ENCODE results near the gene CPZ. TPM values are rescaled to one million over a fixed set of nuclear protein-coding genes. Genes with fewer than 3 reads are reported as not detected.

The CPZ gene
- total and polyA plus RNA-seq, 2 donors, result 0.94 to 4.4 TPM

- H3K4me3 ChIP-seq (ENCODE audit: low read length in 2 of 2), result no peak overlapping the region
- peaks cover 5 to 16% of the 10 kb centered on the region in 2 donors for H3K27me3 ChIP-seq (ENCODE audit: control insufficient read depth in 2 of 2, insufficient read depth in 1 of 2, low read length in 1 of 2)
- DNase-seq (ENCODE audit: low read depth in 6 of 9, low spot score in 9 of 9), result no peak
- no peaks in the 10 kb centered on the region for H3K9me3 ChIP-seq (ENCODE audit: control insufficient read depth in 2 of 2, insufficient read depth in 1 of 2, low read length in 1 of 2)
- WGBS, result 85% methylated on average over 19 of the region's 19 CpGs
- no peaks in the 10 kb centered on the region for H3K4me1 ChIP-seq (ENCODE audit: control insufficient read depth in 2 of 2, insufficient read depth in 2 of 2, low read length in 2 of 2)
- H3K36me3 ChIP-seq (ENCODE audit: control insufficient read depth in 2 of 2, insufficient read depth in 2 of 2, low read length in 1 of 2), result no peaks in the 10 kb centered on the region
- H3K27ac ChIP-seq (ENCODE audit: low read depth in 1 of 2, low read length in 1 of 2), result no peak overlapping the region
These were observed 6.0 kb downstream of the CPZ start for GRCh38 chr4:8598391-8599090.

DNA sequence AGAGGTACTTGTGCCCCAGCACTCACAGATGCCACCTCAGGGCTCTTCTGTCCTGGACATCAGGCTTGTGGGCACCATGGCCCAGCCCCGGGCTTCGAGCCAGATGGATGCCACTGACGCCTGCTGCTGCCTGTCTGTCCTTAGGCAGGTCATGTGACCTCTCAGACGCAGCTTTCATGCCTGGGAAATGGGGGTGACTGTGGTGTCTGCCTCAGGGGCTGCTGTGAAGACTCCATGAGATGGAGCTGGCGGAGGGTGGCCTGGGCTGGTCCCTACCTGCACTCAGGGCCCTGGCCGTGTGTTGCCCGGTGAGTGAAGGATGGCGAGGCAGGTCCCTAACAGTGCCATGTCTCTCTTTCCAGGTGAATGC is 6.5 kb downstream of the CPZ start:
- Histone ChIP-seq H3K9me3 (ENCODE audit: control insufficient read depth in 2 of 2, insufficient read depth in 1 of 2, low read length in 1 of 2) (no peaks in the 10 kb centered on the region), H3K4me3 (ENCODE audit: low read length in 2 of 2) (no peak overlapping the region), H3K27ac (ENCODE audit: low read depth in 1 of 2, low read length in 1 of 2) (no peak overlapping the region), H3K27me3 (ENCODE audit: control insufficient read depth in 2 of 2, insufficient read depth in 1 of 2, low read length in 1 of 2) (peaks cover 0 to 11% of the 10 kb centered on the region in 2 donors), H3K36me3 (ENCODE audit: control insufficient read depth in 2 of 2, insufficient read depth in 2 of 2, low read length in 1 of 2) (no peaks in the 10 kb centered on the region), H3K4me1 (ENCODE audit: control insufficient read depth in 2 of 2, insufficient read depth in 2 of 2, low read length in 2 of 2) (no peaks in the 10 kb centered on the region)
- 93% methylated on average over 8 of the region's 8 CpGs for WGBS
- DNase-seq (ENCODE audit: low read depth in 6 of 9, low spot score in 9 of 9), result no peak

- Histone ChIP-seq H3K4me3 (ENCODE audit: low read length in 2 of 2) (no peak overlapping the region), H3K9me3 (ENCODE audit: control insufficient read depth in 2 of 2, insufficient read depth in 1 of 2, low read length in 1 of 2) (no peaks in the 10 kb centered on the region), H3K4me1 (ENCODE audit: control insufficient read depth in 2 of 2, insufficient read depth in 2 of 2, low read length in 2 of 2) (no peaks in the 10 kb centered on the region), H3K36me3 (ENCODE audit: control insufficient read depth in 2 of 2, insufficient read depth in 2 of 2, low read length in 1 of 2) (no peaks in the 10 kb centered on the region), H3K27me3 (ENCODE audit: control insufficient read depth in 2 of 2, insufficient read depth in 1 of 2, low read length in 1 of 2) (peaks cover 0 to 7% of the 10 kb centered on the region in 2 donors), H3K27ac (ENCODE audit: low read depth in 1 of 2, low read length in 1 of 2) (no peak overlapping the region)
- 74% methylated on average over 9 of the region's 9 CpGs for WGBS
- DNase-seq (ENCODE audit: low read depth in 6 of 9, low spot score in 9 of 9), result no peak
These were observed 7.1 kb downstream of the CPZ start for GRCh38 chr4:8599657-8600056.

GRCh38 chr4:8600266-8600665 is 7.7 kb downstream of the CPZ start:
- no peaks in the 10 kb centered on the region for H3K36me3 ChIP-seq (ENCODE audit: control insufficient read depth in 2 of 2, insufficient read depth in 2 of 2, low read length in 1 of 2)
- H3K4me3 ChIP-seq (ENCODE audit: low read length in 2 of 2), result no peak overlapping the region
- 92% methylated on average over 13 of the region's 13 CpGs for WGBS
- peaks cover 0 to 7% of the 10 kb centered on the region in 2 donors for H3K27me3 ChIP-seq (ENCODE audit: control insufficient read depth in 2 of 2, insufficient read depth in 1 of 2, low read length in 1 of 2)
- DNase-seq (ENCODE audit: low read depth in 6 of 9, low spot score in 9 of 9), result no peak
- no peaks in the 10 kb centered on the region for H3K9me3 ChIP-seq (ENCODE audit: control insufficient read depth in 2 of 2, insufficient read depth in 1 of 2, low read length in 1 of 2)
- H3K27ac ChIP-seq (ENCODE audit: low read depth in 1 of 2, low read length in 1 of 2), result no peak overlapping the region
- no peaks in the 10 kb centered on the region for H3K4me1 ChIP-seq (ENCODE audit: control insufficient read depth in 2 of 2, insufficient read depth in 2 of 2, low read length in 2 of 2)

GRCh38 chr4:8600686-8601085 is 8.1 kb downstream of the CPZ start:
- WGBS, result 90% methylated on average over 12 of the region's 12 CpGs
- Histone ChIP-seq H3K27me3 (ENCODE audit: control insufficient read depth in 2 of 2, insufficient read depth in 1 of 2, low read length in 1 of 2) (peaks cover 0 to 7% of the 10 kb centered on the region in 2 donors), H3K4me1 (ENCODE audit: control insufficient read depth in 2 of 2, insufficient read depth in 2 of 2, low read length in 2 of 2) (no peaks in the 10 kb centered on the region), H3K9me3 (ENCODE audit: control insufficient read depth in 2 of 2, insufficient read depth in 1 of 2, low read length in 1 of 2) (no peaks in the 10 kb centered on the region), H3K27ac (ENCODE audit: low read depth in 1 of 2, low read length in 1 of 2) (no peak overlapping the region), H3K36me3 (ENCODE audit: control insufficient read depth in 2 of 2, insufficient read depth in 2 of 2, low read length in 1 of 2) (no peaks in the 10 kb centered on the region), H3K4me3 (ENCODE audit: low read length in 2 of 2) (no peak overlapping the region)
- no peak for DNase-seq (ENCODE audit: low read depth in 6 of 9, low spot score in 9 of 9)

GRCh38 chr4:8601086-8601485 is 8.5 kb downstream of the CPZ start:
- WGBS, result 97% methylated on average over 23 of the region's 23 CpGs
- Histone ChIP-seq H3K9me3 (ENCODE audit: control insufficient read depth in 2 of 2, insufficient read depth in 1 of 2, low read length in 1 of 2) (no peaks in the 10 kb centered on the region), H3K4me3 (ENCODE audit: low read length in 2 of 2) (no peak overlapping the region), H3K36me3 (ENCODE audit: control insufficient read depth in 2 of 2, insufficient read depth in 2 of 2, low read length in 1 of 2) (no peaks in the 10 kb centered on the region), H3K4me1 (ENCODE audit: control insufficient read depth in 2 of 2, insufficient read depth in 2 of 2, low read length in 2 of 2) (no peaks in the 10 kb centered on the region), H3K27ac (ENCODE audit: low read depth in 1 of 2, low read length in 1 of 2) (no peak overlapping the region), H3K27me3 (ENCODE audit: control insufficient read depth in 2 of 2, insufficient read depth in 1 of 2, low read length in 1 of 2) (peaks cover 0 to 7% of the 10 kb centered on the region in 2 donors)
- no peak for DNase-seq (ENCODE audit: low read depth in 6 of 9, low spot score in 9 of 9)

GRCh38 chr4:8601556-8601955 is 9.0 kb downstream of the CPZ start:
- Histone ChIP-seq H3K4me1 (ENCODE audit: control insufficient read depth in 2 of 2, insufficient read depth in 2 of 2, low read length in 2 of 2) (no peaks in the 10 kb centered on the region), H3K27ac (ENCODE audit: low read depth in 1 of 2, low read length in 1 of 2) (no peak overlapping the region), H3K36me3 (ENCODE audit: control insufficient read depth in 2 of 2, insufficient read depth in 2 of 2, low read length in 1 of 2) (no peaks in the 10 kb centered on the region), H3K4me3 (ENCODE audit: low read length in 2 of 2) (no peak overlapping the region), H3K9me3 (ENCODE audit: control insufficient read depth in 2 of 2, insufficient read depth in 1 of 2, low read length in 1 of 2) (no peaks in the 10 kb centered on the region), H3K27me3 (ENCODE audit: control insufficient read depth in 2 of 2, insufficient read depth in 1 of 2, low read length in 1 of 2) (peaks cover 0 to 7% of the 10 kb centered on the region in 2 donors)
- 92% methylated on average over 10 of the region's 10 CpGs for whole genome bisulfite sequencing
- no peak for DNase-seq (ENCODE audit: low read depth in 6 of 9, low spot score in 9 of 9)

GRCh38 chr4:8602686-8603430 is 10.3 kb downstream of the CPZ start:
- Histone ChIP-seq H3K9me3 (ENCODE audit: control insufficient read depth in 2 of 2, insufficient read depth in 1 of 2, low read length in 1 of 2) (no peaks in the 10 kb centered on the region), H3K4me1 (ENCODE audit: control insufficient read depth in 2 of 2, insufficient read depth in 2 of 2, low read length in 2 of 2) (no peaks in the 10 kb centered on the region), H3K27me3 (ENCODE audit: control insufficient read depth in 2 of 2, insufficient read depth in 1 of 2, low read length in 1 of 2) (peaks cover 0 to 7% of the 10 kb centered on the region in 2 donors), H3K36me3 (ENCODE audit: control insufficient read depth in 2 of 2, insufficient read depth in 2 of 2, low read length in 1 of 2) (no peaks in the 10 kb centered on the region), H3K4me3 (ENCODE audit: low read length in 2 of 2) (no peak overlapping the region), H3K27ac (ENCODE audit: low read depth in 1 of 2, low read length in 1 of 2) (no peak overlapping the region)
- DNase-seq (ENCODE audit: low read depth in 6 of 9, low spot score in 9 of 9), result no peak
- 61% methylated on average over 19 of the region's 19 CpGs for WGBS

DNA sequence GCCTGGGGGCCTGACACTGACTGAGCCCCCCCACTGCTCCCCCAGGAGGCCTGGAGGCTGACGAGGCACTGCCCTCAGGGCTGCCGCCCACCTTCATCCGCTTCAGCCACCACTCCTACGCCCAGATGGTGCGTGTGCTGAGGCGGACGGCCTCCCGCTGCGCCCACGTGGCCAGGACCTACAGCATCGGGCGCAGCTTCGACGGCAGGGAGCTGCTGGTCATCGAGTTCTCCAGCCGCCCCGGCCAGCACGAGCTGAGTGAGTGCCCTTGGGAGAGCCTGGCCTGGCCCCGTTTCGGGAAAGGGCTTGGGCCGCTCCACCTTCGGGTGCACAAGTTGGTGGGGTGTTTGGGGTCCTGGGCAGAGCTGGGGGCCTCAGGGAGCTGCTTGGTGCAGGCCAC is 11.4 kb downstream of the CPZ start:
- H3K4me1 ChIP-seq (ENCODE audit: control insufficient read depth in 2 of 2, insufficient read depth in 2 of 2, low read length in 2 of 2), result no peaks in the 10 kb centered on the region
- H3K27ac ChIP-seq (ENCODE audit: low read depth in 1 of 2, low read length in 1 of 2), result no peak overlapping the region
- no peaks in the 10 kb centered on the region for H3K9me3 ChIP-seq (ENCODE audit: control insufficient read depth in 2 of 2, insufficient read depth in 1 of 2, low read length in 1 of 2)
- 92% methylated on average over 22 of the region's 22 CpGs for WGBS
- DNase-seq (ENCODE audit: low read depth in 6 of 9, low spot score in 9 of 9), result no peak
- peaks cover 0 to 9% of the 10 kb centered on the region in 2 donors for H3K27me3 ChIP-seq (ENCODE audit: control insufficient read depth in 2 of 2, insufficient read depth in 1 of 2, low read length in 1 of 2)
- no peaks in the 10 kb centered on the region for H3K36me3 ChIP-seq (ENCODE audit: control insufficient read depth in 2 of 2, insufficient read depth in 2 of 2, low read length in 1 of 2)
- no peak overlapping the region for H3K4me3 ChIP-seq (ENCODE audit: low read length in 2 of 2)
